Mesendoderm (in vitro differentiated cells): Measurements from ENCODE around the gene RASSF6.
"Not testable (repeated sequence)": the region's sequence is repeated elsewhere in the genome, so short reads cannot be mapped to it uniquely, and the experiment has no call there.

Source experiments
- DNase-seq: peaks from one replicate; pipeline ENCODE4 v3.0.0; 2013
- H2AK5ac ChIP-seq: 2 replicates; pipeline ENCODE4 v1.6.1; 2013; ENCODE audit warnings: low read length, inconsistent platforms
- H2BK120ac ChIP-seq: 2 replicates; pipeline ENCODE4 v1.6.1; 2013; ENCODE audit warnings: low read depth, mild to moderate bottlenecking, low read length, moderate library complexity, mixed read lengths
- H2BK15ac ChIP-seq: replicated peaks from 2 replicates; pipeline ENCODE4 v1.6.1; 2013; ENCODE audit warnings: low read depth, mild to moderate bottlenecking, moderate library complexity
- H2BK5ac ChIP-seq: 2 replicates; pipeline ENCODE4 v1.6.1; 2013; ENCODE audit warnings: low read length, inconsistent platforms
- H3K18ac ChIP-seq: 2 replicates; pipeline ENCODE4 v1.6.1; 2013; ENCODE audit warnings: mild to moderate bottlenecking, low read length, mixed read lengths
- H3K23ac ChIP-seq: one replicate; pipeline ENCODE4 v1.6.1; 2013; ENCODE audit warnings: low read length
- H3K27ac ChIP-seq: 2 replicates; pipeline ENCODE4 v1.5.1; 2013; ENCODE audit warnings: low read depth, mild to moderate bottlenecking, inconsistent platforms, low read length, moderate library complexity
- H3K27me3 ChIP-seq: 2 replicates; pipeline ENCODE4 v1.6.1; 2013; ENCODE audit warnings: low read length, control low read depth, mild to moderate bottlenecking, inconsistent platforms; ENCODE audit not compliant: insufficient read depth, poor library complexity
- H3K36me3 ChIP-seq: 2 replicates; pipeline ENCODE4 v1.6.1; 2013; ENCODE audit warnings: low read length, inconsistent platforms; ENCODE audit not compliant: control insufficient read depth, insufficient read depth
- H3K4ac ChIP-seq: one replicate; pipeline ENCODE4 v1.6.1; 2013; ENCODE audit warnings: low read depth, mild to moderate bottlenecking, low read length, moderate library complexity
- H3K4me1 ChIP-seq: 2 replicates; pipeline ENCODE4 v1.6.1; 2013; ENCODE audit warnings: low read depth, low read length, inconsistent platforms; ENCODE audit not compliant: control insufficient read depth
- H3K4me2 ChIP-seq: 2 replicates; pipeline ENCODE4 v1.6.1; 2013; ENCODE audit warnings: low read length
- H3K4me3 ChIP-seq: 2 replicates; pipeline ENCODE4 v1.5.1; 2013; ENCODE audit warnings: mild to moderate bottlenecking, low read length
- H3K56ac ChIP-seq: one replicate; pipeline ENCODE4 v1.6.1; 2013; ENCODE audit warnings: low read length
- H3K79me1 ChIP-seq: 2 replicates; pipeline ENCODE4 v1.6.1; 2013; ENCODE audit warnings: low read length, inconsistent platforms
- H3K79me2 ChIP-seq: 2 replicates; pipeline ENCODE4 v1.6.1; 2013; ENCODE audit warnings: mild to moderate bottlenecking, low read length; ENCODE audit not compliant: control insufficient read depth, insufficient read depth
- H3K9ac ChIP-seq: 2 replicates; pipeline ENCODE4 v1.6.1; 2013; ENCODE audit warnings: low read length, inconsistent platforms
- H4K5ac ChIP-seq: one replicate; pipeline ENCODE4 v1.6.1; 2013; ENCODE audit warnings: low read length
- H4K8ac ChIP-seq: one replicate; pipeline ENCODE4 v1.6.1; 2013; ENCODE audit warnings: low read depth, mild to moderate bottlenecking, control low read depth, low read length, moderate library complexity
- WGBS: extraction: QIAGEN DNeasy Blood & Tissue Kit; methylation state at CpG from one replicate; pipeline ENCODE4 v1.1.7; 2013; ENCODE audit warnings: low lambda C conversion rate, missing lambda C conversion rate; ENCODE audit not compliant: insufficient coverage; ENCODE audit errors: extremely low coverage; 5-methylcytosine and 5-hydroxymethylcytosine counted together

Gene RASSF6

GRCh38 chr4:73550865-73551264 lies 69.4 kb downstream of the RASSF6 start:
- WGBS = no CpG with 5 or more reads among the region's 11 CpGs
- not testable (repeated sequence) for H2BK5ac ChIP-seq, H2BK15ac ChIP-seq, H3K56ac ChIP-seq, H3K4me3 ChIP-seq, H2BK120ac ChIP-seq, H3K18ac ChIP-seq, H4K5ac ChIP-seq, H4K8ac ChIP-seq, H3K4me1 ChIP-seq, DNase-seq, H3K36me3 ChIP-seq, H2AK5ac ChIP-seq, H3K79me2 ChIP-seq, H3K9ac ChIP-seq, H3K4ac ChIP-seq, H3K79me1 ChIP-seq, H3K27ac ChIP-seq, H3K4me2 ChIP-seq, H3K23ac ChIP-seq, H3K27me3 ChIP-seq

- H4K5ac ChIP-seq = no peak overlapping the region
- H3K79me2 ChIP-seq = no peaks in the 10 kb centered on the region
- no peak for DNase-seq
- no peak overlapping the region for H4K8ac ChIP-seq
- no peak overlapping the region for H3K4me3 ChIP-seq
- H2AK5ac ChIP-seq = no peak overlapping the region
- H2BK120ac ChIP-seq = no peak overlapping the region
- H3K4ac ChIP-seq = no peak overlapping the region
- no peaks in the 10 kb centered on the region for H3K27me3 ChIP-seq
- H3K56ac ChIP-seq = no peak overlapping the region
- no CpG with 5 or more reads among the region's 2 CpGs for WGBS
- H3K27ac ChIP-seq = no peak overlapping the region
- H3K4me2 ChIP-seq = no peak overlapping the region
- no peaks in the 10 kb centered on the region for H3K36me3 ChIP-seq
- no peak overlapping the region for H3K23ac ChIP-seq
- no peaks in the 10 kb centered on the region for H3K79me1 ChIP-seq
- no peak overlapping the region for H3K9ac ChIP-seq
- H3K18ac ChIP-seq = no peak overlapping the region
- H3K4me1 ChIP-seq = no peaks in the 10 kb centered on the region
- H2BK15ac ChIP-seq = no peak overlapping the region
- H2BK5ac ChIP-seq = no peak overlapping the region
Observed at GRCh38 chr4:73544620-73545019, 75.6 kb downstream of the RASSF6 start.

GRCh38 chr4:73541251-73541650 lies 79.0 kb downstream of the RASSF6 start:
- Histone ChIP-seq H3K9ac (no peak overlapping the region), H2AK5ac (no peak overlapping the region), H3K36me3 (no peaks in the 10 kb centered on the region), H3K4me2 (no peak overlapping the region), H3K4me3 (no peak overlapping the region), H2BK5ac (no peak overlapping the region), H2BK15ac (no peak overlapping the region), H3K79me1 (no peaks in the 10 kb centered on the region), H3K27me3 (no peaks in the 10 kb centered on the region), H3K18ac (no peak overlapping the region), H3K23ac (no peak overlapping the region), H3K27ac (no peak overlapping the region), H3K79me2 (no peaks in the 10 kb centered on the region), H4K8ac (no peak overlapping the region), H3K56ac (no peak overlapping the region), H2BK120ac (no peak overlapping the region), H3K4me1 (no peaks in the 10 kb centered on the region), H4K5ac (no peak overlapping the region), H3K4ac (no peak overlapping the region)
- no CpG with 5 or more reads among the region's 3 CpGs for WGBS
- no peak for DNase-seq

GRCh38 chr4:73540826-73541225 lies 79.4 kb downstream of the RASSF6 start:
- H4K8ac ChIP-seq = no peak overlapping the region
- no peak overlapping the region for H2AK5ac ChIP-seq
- no CpG with 5 or more reads among the region's 3 CpGs for WGBS

GRCh38 chr4:73539386-73539785 lies 80.8 kb downstream of the RASSF6 start:
- Histone ChIP-seq H3K4me2 (no peak overlapping the region), H3K27ac (no peak overlapping the region), H2BK15ac (no peak overlapping the region), H3K27me3 (no peaks in the 10 kb centered on the region), H2BK120ac (no peak overlapping the region), H3K36me3 (no peaks in the 10 kb centered on the region), H3K18ac (no peak overlapping the region), H3K56ac (no peak overlapping the region), H3K79me1 (no peaks in the 10 kb centered on the region), H2AK5ac (no peak overlapping the region), H3K4ac (no peak overlapping the region), H4K8ac (no peak overlapping the region), H3K9ac (no peak overlapping the region), H3K4me1 (no peaks in the 10 kb centered on the region), H2BK5ac (no peak overlapping the region), H4K5ac (no peak overlapping the region), H3K4me3 (no peak overlapping the region), H3K79me2 (no peaks in the 10 kb centered on the region), H3K23ac (no peak overlapping the region)
- DNase-seq = no peak
- WGBS = no CpG with 5 or more reads among the region's 4 CpGs

More at GRCh38 chr4:73540826-73541225, 79.4 kb downstream of the RASSF6 start:
- no peaks in the 10 kb centered on the region for H3K4me1 ChIP-seq
- no peaks in the 10 kb centered on the region for H3K79me1 ChIP-seq
- H3K56ac ChIP-seq = no peak overlapping the region
- H2BK15ac ChIP-seq = no peak overlapping the region
- no peak overlapping the region for H2BK120ac ChIP-seq
- no peak overlapping the region for H4K5ac ChIP-seq
- no peak overlapping the region for H3K4me3 ChIP-seq
- no peak overlapping the region for H3K23ac ChIP-seq
- H3K4me2 ChIP-seq = no peak overlapping the region
- H3K79me2 ChIP-seq = no peaks in the 10 kb centered on the region
- no peak overlapping the region for H2BK5ac ChIP-seq
- no peak overlapping the region for H3K4ac ChIP-seq
- no peak overlapping the region for H3K9ac ChIP-seq
- H3K27me3 ChIP-seq = no peaks in the 10 kb centered on the region
- no peak overlapping the region for H3K27ac ChIP-seq
- no peaks in the 10 kb centered on the region for H3K36me3 ChIP-seq
- no peak overlapping the region for H3K18ac ChIP-seq
- DNase-seq = no peak

GRCh38 chr4:73538162-73538561 lies 82.1 kb downstream of the RASSF6 start:
- H3K27me3 ChIP-seq = no peaks in the 10 kb centered on the region
- H3K79me1 ChIP-seq = no peaks in the 10 kb centered on the region
- H3K9ac ChIP-seq = no peak overlapping the region
- H3K23ac ChIP-seq = no peak overlapping the region
- no peak overlapping the region for H2BK5ac ChIP-seq
- no CpG with 5 or more reads among the region's 2 CpGs for WGBS
- no peaks in the 10 kb centered on the region for H3K36me3 ChIP-seq
- H3K27ac ChIP-seq = no peak overlapping the region
- no peak overlapping the region for H2BK15ac ChIP-seq
- no peak overlapping the region for H2BK120ac ChIP-seq
- DNase-seq = no peak
- H4K5ac ChIP-seq = no peak overlapping the region
- H3K4me1 ChIP-seq = no peaks in the 10 kb centered on the region
- H3K4me3 ChIP-seq = no peak overlapping the region
- no peak overlapping the region for H3K18ac ChIP-seq
- no peak overlapping the region for H2AK5ac ChIP-seq
- no peak overlapping the region for H4K8ac ChIP-seq
- H3K79me2 ChIP-seq = no peaks in the 10 kb centered on the region
- H3K4me2 ChIP-seq = no peak overlapping the region
- H3K4ac ChIP-seq = no peak overlapping the region
- no peak overlapping the region for H3K56ac ChIP-seq
